SH-SY5Y (cell line): ENCODE data around the gene SLC38A2.

Source experiments
- GATA2 ChIP-seq: IDR thresholded peaks from 2 replicates; pipeline ENCODE4 v1.6.1; 2011; ENCODE audit warnings: mild to moderate bottlenecking, low read depth, low read length
- GATA3 ChIP-seq: IDR thresholded peaks from 2 replicates; pipeline ENCODE4 v1.6.1; 2011; ENCODE audit warnings: low read depth, mild to moderate bottlenecking, low read length, moderate library complexity

Gene SLC38A2

GRCh38 chr12:46402941-46403718 lies 30.6 kb upstream of the SLC38A2 start:
- TF ChIP-seq GATA3 = no peak
- no peak for TF ChIP-seq GATA2

- TF ChIP-seq GATA3 (no peak), GATA2 (no peak)
Measured at GRCh38 chr12:46402451-46402850, 29.9 kb upstream of the SLC38A2 start.

GRCh38 chr12:46401662-46402061 lies 29.1 kb upstream of the SLC38A2 start:
- no peak for TF ChIP-seq GATA3
- no peak for TF ChIP-seq GATA2

GRCh38 chr12:46400406-46400805 lies 27.8 kb upstream of the SLC38A2 start:
- no peak for TF ChIP-seq GATA2
- TF ChIP-seq GATA3 = no peak

GRCh38 chr12:46396826-46397225 lies 24.3 kb upstream of the SLC38A2 start:
- TF ChIP-seq GATA2 = no peak
- TF ChIP-seq GATA3 = no peak

- no peak for TF ChIP-seq GATA2
- no peak for TF ChIP-seq GATA3
Measured at GRCh38 chr12:46395388-46395787, 22.8 kb upstream of the SLC38A2 start.

- no peak for TF ChIP-seq GATA3
- TF ChIP-seq GATA2 = no peak
Measured at GRCh38 chr12:46391630-46392029, 19.1 kb upstream of the SLC38A2 start.

- TF ChIP-seq GATA2 = no peak
- no peak for TF ChIP-seq GATA3
Measured at GRCh38 chr12:46390881-46391280, 18.3 kb upstream of the SLC38A2 start.

GRCh38 chr12:46390304-46390703 lies 17.7 kb upstream of the SLC38A2 start:
- TF ChIP-seq GATA3 (no peak), GATA2 (no peak)

- no peak for TF ChIP-seq GATA2
- no peak for TF ChIP-seq GATA3
Measured at GRCh38 chr12:46389031-46389616, 16.6 kb upstream of the SLC38A2 start.

- TF ChIP-seq GATA2 (no peak), GATA3 (no peak)
Measured at GRCh38 chr12:46388427-46389021, 16.0 kb upstream of the SLC38A2 start.

- no peak for TF ChIP-seq GATA2
- no peak for TF ChIP-seq GATA3
Measured at GRCh38 chr12:46387670-46388069, 15.1 kb upstream of the SLC38A2 start.

- TF ChIP-seq GATA3 = no peak
Measured at GRCh38 chr12:46386877-46387629, 14.5 kb upstream of the SLC38A2 start.

GRCh38 chr12:46386360-46386867 lies 13.8 kb upstream of the SLC38A2 start:
- TF ChIP-seq GATA3 = no peak
- TF ChIP-seq GATA2 = no peak
